K562 (cell line): Measurements from ENCODE around the gene UBXN1. TPM values are rescaled to one million over a fixed set of nuclear protein-coding genes. Genes with fewer than 3 reads are reported as not detected.
A peak's percentile ranks its signal among the peaks of the same experiment; 100 is the strongest.

Source experiments
- CCNT2 ChIP-seq: IDR thresholded peaks from 2 replicates; pipeline ENCODE4 v1.6.1; 2011; ENCODE audit warnings: borderline replicate concordance, low read depth, mild to moderate bottlenecking, moderate library complexity, mixed read lengths, low read length; ENCODE audit not compliant: insufficient read length; ENCODE audit errors: extremely low read depth
- EP300 ChIP-seq: IDR thresholded peaks from 2 replicates; pipeline ENCODE4 v1.6.1; 2012; ENCODE audit warnings: low read length, improper control_type of control experiment
- GTF2E2 ChIP-seq: fragments of 200-800 bp; sonication (Bioruptor generic); IDR thresholded peaks from 2 replicates; pipeline ENCODE4 v1.6.1; 2016; ENCODE audit warnings: missing genetic modification characterization, missing compliant biosample characterization
- HMG20B ChIP-seq: fragments of 250-450 bp; sonication (Bioruptor Pico); IDR thresholded peaks from 2 replicates; pipeline ENCODE4 v1.5.0; 2021; ENCODE audit warnings: mild to moderate bottlenecking
- NR2F6 ChIP-seq: fragments of 450-650 bp; formaldehyde crosslinking; IDR thresholded peaks from 2 replicates; pipeline ENCODE4 v1.4.0; 2020; ENCODE audit warnings: mild to moderate bottlenecking
- PHF20 ChIP-seq: fragments of 450-650 bp; IDR thresholded peaks from 2 replicates; pipeline ENCODE4 v1.6.1; 2018; ENCODE audit not compliant: partially characterized antibody
- PHF8 ChIP-seq: fragments of 200-600 bp; sonication (generic); IDR thresholded peaks from 2 replicates; pipeline ENCODE4 v1.6.1; 2012; ENCODE audit warnings: mixed run types, mild to moderate bottlenecking, inconsistent platforms, low read length, moderate library complexity, borderline replicate concordance
- POLR2B ChIP-seq: fragments of 450-650 bp; IDR thresholded peaks from 2 replicates; pipeline ENCODE4 v1.6.1; 2018; ENCODE audit warnings: low read depth; ENCODE audit not compliant: partially characterized antibody
- PTBP1 ChIP-seq: fragments of 200-400 bp; formaldehyde crosslinking; IDR thresholded peaks from 2 replicates; pipeline ENCODE4 v1.6.1; 2017; ENCODE audit warnings: low read depth, low read length
- RBBP5 ChIP-seq: fragments of 200-600 bp; sonication (generic); IDR thresholded peaks from 2 replicates; pipeline ENCODE4 v1.6.1; 2012; ENCODE audit warnings: borderline replicate concordance, mild to moderate bottlenecking, low read length, control low read depth, inconsistent platforms; ENCODE audit not compliant: insufficient read depth, poor library complexity, severe bottlenecking
- RFX5 ChIP-seq: IDR thresholded peaks from 2 replicates; pipeline ENCODE4 v1.6.1; 2011; ENCODE audit warnings: low read depth, mild to moderate bottlenecking, improper control_type of control experiment, low read length
- SMARCA4 ChIP-seq: fragments of 450-650 bp; IDR thresholded peaks from 2 replicates; pipeline ENCODE4 v1.6.1; 2016
- TEAD2 ChIP-seq: fragments of 450-650 bp; IDR thresholded peaks from 2 replicates; pipeline ENCODE4 v1.6.1; 2016; ENCODE audit warnings: missing genetic modification characterization, control low read depth, missing compliant biosample characterization
- polyA plus RNA-seq, 8 experiments: library from polyadenylated mRNA; depleted of rRNA in 4 of 8; stranded (reverse) in 5 of 8; unstranded in 3 of 8; fragments of >200 nt; fragmentation: Nextera tagmentation in 2 of 8; fragmentation: Illumina TruSeq in 1 of 8; extraction: Ambion mirVana in 2 of 8; extraction: Trizol in 1 of 8; gene quantifications; 2 replicates each; pipeline versions ENCODE4 v1.2.1 to v1.2.3, GENCODE V29; 2011 to 2014; ENCODE audit warnings: inconsistent platforms in 1 of 8, missing spikeins in 1 of 8
- total RNA-seq, 7 experiments: library from RNA; depleted of rRNA in 6 of 7; stranded (reverse); fragments of >200 nt in 6 of 7; fragmentation: Illumina TruSeq in 2 of 7; extraction: Trizol in 2 of 7; gene quantifications; 2 replicates each; pipeline versions ENCODE4 v1.2.1 to v1.2.3, GENCODE V29; 2011 to 2021; ENCODE audit warnings: low replicate concordance in 1 of 7
- TF ChIP-seq, protein P1 (sequence below): sonication (generic); formaldehyde crosslinking; IDR thresholded peaks from 2 replicates; pipeline ENCODE4 v1.8.1; 2023; ENCODE audit warnings: missing genetic modification reagents, mild to moderate bottlenecking, borderline replicate concordance
- TF ChIP-seq, protein P2 (sequence below), 2 experiments: IDR thresholded peaks in 1 of 2; conservative IDR thresholded peaks in 1 of 2; 2 replicates each; pipeline ENCODE4 v1.6.1; 2016; ENCODE audit warnings: low read depth in 2 of 2, mild to moderate bottlenecking in 1 of 2, missing compliant biosample characterization in 1 of 2, missing genetic modification characterization in 1 of 2, moderate library complexity in 1 of 2

The UBXN1 gene
- total and polyA plus RNA-seq, 9 of the 15 experiments (the other 6 are each of a cell fraction or from before 2014, with no cell fraction given) = 4.8 to 263 (median 99.7) TPM

DNA sequence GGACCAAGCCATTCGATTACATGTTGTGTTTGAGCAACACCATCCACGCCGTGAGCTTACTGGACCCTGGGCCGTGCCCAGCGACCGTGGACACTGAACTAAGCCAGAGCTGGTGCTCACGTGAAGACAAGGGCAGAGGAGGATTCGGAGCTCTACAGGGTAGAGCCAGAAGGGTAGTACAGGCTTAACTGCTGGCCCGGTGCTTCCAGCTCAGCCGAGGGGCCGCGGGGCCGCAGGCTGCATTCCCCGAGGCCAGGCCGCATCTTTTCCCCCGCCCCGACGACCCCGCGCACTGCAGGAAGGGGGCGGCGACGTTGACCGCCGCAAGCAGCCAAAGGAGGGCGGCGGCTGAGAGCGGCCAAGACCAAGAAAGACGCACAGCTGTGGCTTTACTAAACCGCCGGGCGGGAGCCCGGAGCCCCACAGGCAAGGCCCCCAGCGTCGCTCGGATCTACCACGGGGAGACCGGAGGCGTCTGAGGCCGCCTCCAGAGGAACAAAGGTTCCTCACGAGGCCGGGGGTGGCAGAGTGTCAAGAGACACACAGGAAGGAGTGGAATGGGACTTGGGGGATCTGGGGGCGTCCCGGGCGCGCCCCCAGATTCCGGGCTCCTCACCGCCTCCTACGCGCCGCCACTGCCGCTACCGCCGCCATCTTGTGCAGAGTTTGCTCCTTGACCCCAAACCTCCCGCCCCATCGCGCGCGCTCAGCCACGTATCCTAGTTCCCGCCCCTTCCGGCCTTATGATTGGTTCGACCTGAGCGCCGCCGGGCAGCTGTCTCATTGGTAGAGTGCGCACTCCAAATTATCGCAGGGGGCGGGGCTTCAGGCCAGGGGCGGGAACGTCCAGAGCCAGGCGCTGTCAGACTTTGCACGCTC, 32.7 kb downstream of the UBXN1 start, which contains the start of gene GANAB (continued):
- TF ChIP-seq CCNT2 (peak; percentile 67), HMG20B (no peak), NR2F6 (CRISPR knock-in tag) (peak; percentile 54; the same call in 1 of the 2 replicates), SMARCA4 (no peak), PTBP1 (no peak), PHF8 (peak; percentile 84), RBBP5 (peak; percentile 85), POLR2B (peak; percentile 89), PHF20 (peak; percentile 65), EP300 (peak; percentile 12; the same call in 1 of the 2 replicates), GTF2E2 (tag) (peak; percentile 80; the same call in 1 of the 2 replicates), RFX5 (no peak), TEAD2 (tag) (no peak)
- TF ChIP-seq, protein P1, sequence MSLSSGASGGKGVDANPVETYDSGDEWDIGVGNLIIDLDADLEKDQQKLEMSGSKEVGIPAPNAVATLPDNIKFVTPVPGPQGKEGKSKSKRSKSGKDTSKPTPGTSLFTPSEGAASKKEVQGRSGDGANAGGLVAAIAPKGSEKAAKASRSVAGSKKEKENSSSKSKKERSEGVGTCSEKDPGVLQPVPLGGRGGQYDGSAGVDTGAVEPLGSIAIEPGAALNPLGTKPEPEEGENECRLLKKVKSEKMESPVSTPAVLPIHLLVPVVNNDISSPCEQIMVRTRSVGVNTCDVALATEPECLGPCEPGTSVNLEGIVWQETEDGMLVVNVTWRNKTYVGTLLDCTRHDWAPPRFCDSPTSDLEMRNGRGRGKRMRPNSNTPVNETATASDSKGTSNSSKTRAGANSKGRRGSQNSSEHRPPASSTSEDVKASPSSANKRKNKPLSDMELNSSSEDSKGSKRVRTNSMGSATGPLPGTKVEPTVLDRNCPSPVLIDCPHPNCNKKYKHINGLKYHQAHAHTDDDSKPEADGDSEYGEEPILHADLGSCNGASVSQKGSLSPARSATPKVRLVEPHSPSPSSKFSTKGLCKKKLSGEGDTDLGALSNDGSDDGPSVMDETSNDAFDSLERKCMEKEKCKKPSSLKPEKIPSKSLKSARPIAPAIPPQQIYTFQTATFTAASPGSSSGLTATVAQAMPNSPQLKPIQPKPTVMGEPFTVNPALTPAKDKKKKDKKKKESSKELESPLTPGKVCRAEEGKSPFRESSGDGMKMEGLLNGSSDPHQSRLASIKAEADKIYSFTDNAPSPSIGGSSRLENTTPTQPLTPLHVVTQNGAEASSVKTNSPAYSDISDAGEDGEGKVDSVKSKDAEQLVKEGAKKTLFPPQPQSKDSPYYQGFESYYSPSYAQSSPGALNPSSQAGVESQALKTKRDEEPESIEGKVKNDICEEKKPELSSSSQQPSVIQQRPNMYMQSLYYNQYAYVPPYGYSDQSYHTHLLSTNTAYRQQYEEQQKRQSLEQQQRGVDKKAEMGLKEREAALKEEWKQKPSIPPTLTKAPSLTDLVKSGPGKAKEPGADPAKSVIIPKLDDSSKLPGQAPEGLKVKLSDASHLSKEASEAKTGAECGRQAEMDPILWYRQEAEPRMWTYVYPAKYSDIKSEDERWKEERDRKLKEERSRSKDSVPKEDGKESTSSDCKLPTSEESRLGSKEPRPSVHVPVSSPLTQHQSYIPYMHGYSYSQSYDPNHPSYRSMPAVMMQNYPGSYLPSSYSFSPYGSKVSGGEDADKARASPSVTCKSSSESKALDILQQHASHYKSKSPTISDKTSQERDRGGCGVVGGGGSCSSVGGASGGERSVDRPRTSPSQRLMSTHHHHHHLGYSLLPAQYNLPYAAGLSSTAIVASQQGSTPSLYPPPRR (CRISPR knock-in tag) = peak; percentile 44; the same call in 1 of the 2 replicates
- TF ChIP-seq, protein P2, sequence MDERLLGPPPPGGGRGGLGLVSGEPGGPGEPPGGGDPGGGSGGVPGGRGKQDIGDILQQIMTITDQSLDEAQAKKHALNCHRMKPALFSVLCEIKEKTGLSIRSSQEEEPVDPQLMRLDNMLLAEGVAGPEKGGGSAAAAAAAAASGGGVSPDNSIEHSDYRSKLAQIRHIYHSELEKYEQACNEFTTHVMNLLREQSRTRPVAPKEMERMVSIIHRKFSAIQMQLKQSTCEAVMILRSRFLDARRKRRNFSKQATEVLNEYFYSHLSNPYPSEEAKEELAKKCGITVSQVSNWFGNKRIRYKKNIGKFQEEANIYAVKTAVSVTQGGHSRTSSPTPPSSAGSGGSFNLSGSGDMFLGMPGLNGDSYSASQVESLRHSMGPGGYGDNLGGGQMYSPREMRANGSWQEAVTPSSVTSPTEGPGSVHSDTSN (CRISPR knock-in tag; IDR thresholded peaks at IDR 0.05; ENCODE audit: low read depth) = 0 out of 2 replicates have a peak, but pooled peaks have one; percentile 16
- TF ChIP-seq, protein P2 (tag; conservative IDR thresholded peaks at IDR 0.05; ENCODE audit: low read depth) = no peak
